Measurements from ENCODE around the gene FIGLA. TPM values are rescaled to one million over a fixed set of nuclear protein-coding genes. Genes with fewer than 3 reads are reported as not detected.

Gene FIGLA
- total and polyA plus RNA-seq, 2 experiments from 2014 or later, result not detected

- 10% methylated on average over 33 of the region's 33 CpGs for WGBS (ENCODE audit: low lambda C conversion rate, missing lambda C conversion rate)
- TF ChIP-seq CTCF (IDR thresholded peaks at IDR 0.05; ENCODE audit: poor library complexity) (peak; percentile 75), EZH2phosphoT487 (IDR thresholded peaks at IDR 0.05; ENCODE audit: low read depth, severe bottlenecking, unreplicated experiment) (no peak)
- peak; percentile 77 for DNase-seq (ENCODE audit: low spot score)
- H3K4me3 ChIP-seq, result peak overlapping the region; percentile 16
- H3K27ac ChIP-seq, result no peak overlapping the region
- H3K27me3 ChIP-seq, result peaks cover 67% of the 10 kb centered on the region
- peak overlapping the region; percentile 78 for H3K4me2 ChIP-seq
- H3K36me3 ChIP-seq (replicated peaks; ENCODE audit: insufficient read depth, low read depth), result no peaks in the 10 kb centered on the region
- no peaks in the 10 kb centered on the region for H3K9me2 ChIP-seq (replicated peaks; ENCODE audit: insufficient read depth)
- H3K79me2 ChIP-seq, result no peaks in the 10 kb centered on the region
- H3K4me1 ChIP-seq (ENCODE audit: insufficient read depth), result peaks cover 7% of the 10 kb centered on the region
- H3K9me3 ChIP-seq (ENCODE audit: low read depth), result no peaks in the 10 kb centered on the region
- peak overlapping the region; percentile 5 for H2AFZ ChIP-seq
- no peaks in the 10 kb centered on the region for H4K20me1 ChIP-seq (ENCODE audit: insufficient read depth, poor library complexity, severe bottlenecking)
These were observed 923 bp downstream of the FIGLA start for GRCh38 chr2:70789304-70790135.

GRCh38 chr2:70785137-70785911 lies 5.1 kb downstream of the FIGLA start:
- TF ChIP-seq EZH2phosphoT487 (IDR thresholded peaks at IDR 0.05; ENCODE audit: low read depth, severe bottlenecking, unreplicated experiment) (no peak), CTCF (IDR thresholded peaks at IDR 0.05; ENCODE audit: poor library complexity) (peak; percentile 53)
- WGBS (ENCODE audit: low lambda C conversion rate, missing lambda C conversion rate), result 16% methylated on average over 7 of the region's 7 CpGs

GRCh38 chr2:70784320-70784719 lies 6.1 kb downstream of the FIGLA start:
- DNase-seq (ENCODE audit: low spot score), result no peak
- no peak for TF ChIP-seq CTCF (IDR thresholded peaks at IDR 0.05; ENCODE audit: poor library complexity)
- TF ChIP-seq EZH2 (IDR thresholded peaks at IDR 0.05; ENCODE audit: borderline replicate concordance), result no peak
- no peak for TF ChIP-seq EZH2phosphoT487 (IDR thresholded peaks at IDR 0.05; ENCODE audit: low read depth, severe bottlenecking, unreplicated experiment)
- WGBS (ENCODE audit: low lambda C conversion rate, missing lambda C conversion rate), result 82% methylated on average over 2 of the region's 2 CpGs
- Histone ChIP-seq H3K9me3 (ENCODE audit: low read depth) (no peaks in the 10 kb centered on the region), H3K4me3 (no peak overlapping the region), H3K4me1 (ENCODE audit: insufficient read depth) (no peaks in the 10 kb centered on the region), H3K79me2 (no peaks in the 10 kb centered on the region), H3K9me2 (replicated peaks; ENCODE audit: insufficient read depth) (no peaks in the 10 kb centered on the region), H3K4me2 (no peak overlapping the region), H2AFZ (no peak overlapping the region), H4K20me1 (ENCODE audit: insufficient read depth, poor library complexity, severe bottlenecking) (no peaks in the 10 kb centered on the region), H3K27ac (no peak overlapping the region), H3K36me3 (replicated peaks; ENCODE audit: insufficient read depth, low read depth) (no peaks in the 10 kb centered on the region), H3K27me3 (peaks cover 37% of the 10 kb centered on the region)

More at GRCh38 chr2:70785137-70785911, 5.1 kb downstream of the FIGLA start:
- no peaks in the 10 kb centered on the region for H3K9me2 ChIP-seq (replicated peaks; ENCODE audit: insufficient read depth)
- H3K4me2 ChIP-seq, result no peak overlapping the region
- no peaks in the 10 kb centered on the region for H4K20me1 ChIP-seq (ENCODE audit: insufficient read depth, poor library complexity, severe bottlenecking)
- H3K36me3 ChIP-seq (replicated peaks; ENCODE audit: insufficient read depth, low read depth), result no peaks in the 10 kb centered on the region
- H3K27me3 ChIP-seq, result peaks cover 47% of the 10 kb centered on the region
- DNase-seq (ENCODE audit: low spot score), result peak; percentile 52
- no peaks in the 10 kb centered on the region for H3K9me3 ChIP-seq (ENCODE audit: low read depth)
- no peaks in the 10 kb centered on the region for H3K79me2 ChIP-seq
- H2AFZ ChIP-seq, result no peak overlapping the region
- H3K27ac ChIP-seq, result no peak overlapping the region
- no peak overlapping the region for H3K4me3 ChIP-seq
- H3K4me1 ChIP-seq (ENCODE audit: insufficient read depth), result peaks cover 6% of the 10 kb centered on the region
